ENCODE data around the gene SRSF4. TPM values are rescaled to one million over a fixed set of nuclear protein-coding genes. Genes with fewer than 3 reads are reported as not detected.

The SRSF4 gene
- polyA plus RNA-seq, 1 donor, result 149 TPM

GRCh38 chr1:29201595-29202051 lies 19.9 kb upstream of the SRSF4 start:
- no CpG with 5 or more reads among the region's 6 CpGs for WGBS (ENCODE audit: insufficient coverage, low lambda C conversion rate)
- H3K4me1 ChIP-seq (ENCODE audit: control insufficient read depth, insufficient read depth, low read length), result peaks cover 4% of the 10 kb centered on the region
- peaks cover 76% of the 10 kb centered on the region for H3K36me3 ChIP-seq (ENCODE audit: control insufficient read depth, insufficient read depth, low read length)
- H3K27me3 ChIP-seq (ENCODE audit: control insufficient read depth, insufficient read depth, low read length), result no peaks in the 10 kb centered on the region
- H3K9me3 ChIP-seq (ENCODE audit: control insufficient read depth, low read depth, low read length), result no peaks in the 10 kb centered on the region
- no peak for DNase-seq
- H3K4me3 ChIP-seq (ENCODE audit: low read length), result no peak overlapping the region
- H3K27ac ChIP-seq (ENCODE audit: low read length), result no peak overlapping the region

GRCh38 chr1:29200906-29201594 lies 19.4 kb upstream of the SRSF4 start:
- DNase-seq, result no peak
- H3K36me3 ChIP-seq (ENCODE audit: control insufficient read depth, insufficient read depth, low read length), result peaks cover 73% of the 10 kb centered on the region
- no peak overlapping the region for H3K4me3 ChIP-seq (ENCODE audit: low read length)
- WGBS (ENCODE audit: insufficient coverage, low lambda C conversion rate), result no CpG with 5 or more reads among the region's 5 CpGs
- H3K4me1 ChIP-seq (ENCODE audit: control insufficient read depth, insufficient read depth, low read length), result peaks cover 4% of the 10 kb centered on the region
- H3K27me3 ChIP-seq (ENCODE audit: control insufficient read depth, insufficient read depth, low read length), result no peaks in the 10 kb centered on the region
- no peak overlapping the region for H3K27ac ChIP-seq (ENCODE audit: low read length)
- H3K9me3 ChIP-seq (ENCODE audit: control insufficient read depth, low read depth, low read length), result no peaks in the 10 kb centered on the region

GRCh38 chr1:29197993-29198392 lies 16.3 kb upstream of the SRSF4 start:
- peaks cover 4% of the 10 kb centered on the region for H3K4me1 ChIP-seq (ENCODE audit: control insufficient read depth, insufficient read depth, low read length)
- no peak overlapping the region for H3K4me3 ChIP-seq (ENCODE audit: low read length)
- no peaks in the 10 kb centered on the region for H3K9me3 ChIP-seq (ENCODE audit: control insufficient read depth, low read depth, low read length)
- no peak for DNase-seq
- H3K27me3 ChIP-seq (ENCODE audit: control insufficient read depth, insufficient read depth, low read length), result no peaks in the 10 kb centered on the region
- H3K36me3 ChIP-seq (ENCODE audit: control insufficient read depth, insufficient read depth, low read length), result peaks cover 78% of the 10 kb centered on the region
- no peak overlapping the region for H3K27ac ChIP-seq (ENCODE audit: low read length)
- no CpG with 5 or more reads among the region's 12 CpGs for WGBS (ENCODE audit: insufficient coverage, low lambda C conversion rate)

GRCh38 chr1:29197590-29197924 lies 15.9 kb upstream of the SRSF4 start:
- DNase-seq, result peak; percentile 47 to 60
- Histone ChIP-seq H3K27me3 (ENCODE audit: control insufficient read depth, insufficient read depth, low read length) (no peaks in the 10 kb centered on the region), H3K4me1 (ENCODE audit: control insufficient read depth, insufficient read depth, low read length) (peaks cover 2% of the 10 kb centered on the region), H3K4me3 (ENCODE audit: low read length) (no peak overlapping the region), H3K27ac (ENCODE audit: low read length) (no peak overlapping the region), H3K36me3 (ENCODE audit: control insufficient read depth, insufficient read depth, low read length) (peaks cover 79% of the 10 kb centered on the region), H3K9me3 (ENCODE audit: control insufficient read depth, low read depth, low read length) (no peaks in the 10 kb centered on the region)
- no CpG with 5 or more reads among the region's 2 CpGs for WGBS (ENCODE audit: insufficient coverage, low lambda C conversion rate)

- WGBS (ENCODE audit: insufficient coverage, low lambda C conversion rate), result no CpG with 5 or more reads among the region's 7 CpGs
- H3K36me3 ChIP-seq (ENCODE audit: control insufficient read depth, insufficient read depth, low read length), result peaks cover 77% of the 10 kb centered on the region
These were observed 15.3 kb upstream of the SRSF4 start for GRCh38 chr1:29196863-29197589.

GRCh38 chr1:29195881-29196291 lies 14.2 kb upstream of the SRSF4 start:
- WGBS (ENCODE audit: insufficient coverage, low lambda C conversion rate), result no CpG with 5 or more reads among the region's 8 CpGs
- no peaks in the 10 kb centered on the region for H3K9me3 ChIP-seq (ENCODE audit: control insufficient read depth, low read depth, low read length)
- DNase-seq, result no peak
- H3K4me1 ChIP-seq (ENCODE audit: control insufficient read depth, insufficient read depth, low read length), result no peaks in the 10 kb centered on the region
- no peak overlapping the region for H3K27ac ChIP-seq (ENCODE audit: low read length)
- H3K4me3 ChIP-seq (ENCODE audit: low read length), result no peak overlapping the region
- H3K27me3 ChIP-seq (ENCODE audit: control insufficient read depth, insufficient read depth, low read length), result no peaks in the 10 kb centered on the region
- H3K36me3 ChIP-seq (ENCODE audit: control insufficient read depth, insufficient read depth, low read length), result peaks cover 66% of the 10 kb centered on the region

More at GRCh38 chr1:29196863-29197589, 15.3 kb upstream of the SRSF4 start:
- H3K27me3 ChIP-seq (ENCODE audit: control insufficient read depth, insufficient read depth, low read length), result no peaks in the 10 kb centered on the region
- no peaks in the 10 kb centered on the region for H3K4me1 ChIP-seq (ENCODE audit: control insufficient read depth, insufficient read depth, low read length)
- no peak overlapping the region for H3K27ac ChIP-seq (ENCODE audit: low read length)
- no peak overlapping the region for H3K4me3 ChIP-seq (ENCODE audit: low read length)
- no peak for DNase-seq
- no peaks in the 10 kb centered on the region for H3K9me3 ChIP-seq (ENCODE audit: control insufficient read depth, low read depth, low read length)

- H3K27me3 ChIP-seq (ENCODE audit: control insufficient read depth, insufficient read depth, low read length), result no peaks in the 10 kb centered on the region
- H3K27ac ChIP-seq (ENCODE audit: low read length), result no peak overlapping the region
- DNase-seq, result no peak
- peaks cover 51% of the 10 kb centered on the region for H3K36me3 ChIP-seq (ENCODE audit: control insufficient read depth, insufficient read depth, low read length)
- no peaks in the 10 kb centered on the region for H3K4me1 ChIP-seq (ENCODE audit: control insufficient read depth, insufficient read depth, low read length)
- WGBS (ENCODE audit: insufficient coverage, low lambda C conversion rate), result no CpG with 5 or more reads among the region's 8 CpGs
- H3K9me3 ChIP-seq (ENCODE audit: control insufficient read depth, low read depth, low read length), result no peaks in the 10 kb centered on the region
- H3K4me3 ChIP-seq (ENCODE audit: low read length), result no peak overlapping the region
These were observed 12.3 kb upstream of the SRSF4 start for GRCh38 chr1:29193879-29194455.

GRCh38 chr1:29190718-29191117 lies 9.0 kb upstream of the SRSF4 start:
- peaks cover 25% of the 10 kb centered on the region for H3K36me3 ChIP-seq (ENCODE audit: control insufficient read depth, insufficient read depth, low read length)
- H3K9me3 ChIP-seq (ENCODE audit: control insufficient read depth, low read depth, low read length), result no peaks in the 10 kb centered on the region
- no peaks in the 10 kb centered on the region for H3K27me3 ChIP-seq (ENCODE audit: control insufficient read depth, insufficient read depth, low read length)
- no peak overlapping the region for H3K27ac ChIP-seq (ENCODE audit: low read length)
- no peak overlapping the region for H3K4me3 ChIP-seq (ENCODE audit: low read length)
- H3K4me1 ChIP-seq (ENCODE audit: control insufficient read depth, insufficient read depth, low read length), result peaks cover 4% of the 10 kb centered on the region
- 100% methylated on average over 1 of the region's 6 CpGs for WGBS (ENCODE audit: insufficient coverage, low lambda C conversion rate)
- no peak for DNase-seq

GRCh38 chr1:29186707-29187106 lies 5.0 kb upstream of the SRSF4 start:
- Histone ChIP-seq H3K27ac (ENCODE audit: low read length) (peak overlapping the region; percentile 18), H3K9me3 (ENCODE audit: control insufficient read depth, low read depth, low read length) (no peaks in the 10 kb centered on the region), H3K36me3 (ENCODE audit: control insufficient read depth, insufficient read depth, low read length) (no peaks in the 10 kb centered on the region), H3K27me3 (ENCODE audit: control insufficient read depth, insufficient read depth, low read length) (no peaks in the 10 kb centered on the region), H3K4me3 (ENCODE audit: low read length) (no peak overlapping the region), H3K4me1 (ENCODE audit: control insufficient read depth, insufficient read depth, low read length) (peaks cover 9% of the 10 kb centered on the region)
- no CpG with 5 or more reads among the region's 1 CpG for WGBS (ENCODE audit: insufficient coverage, low lambda C conversion rate)
- DNase-seq, result no peak

- peak overlapping the region; percentile 49 for H3K27ac ChIP-seq (ENCODE audit: low read length)
- peak; percentile 24 to 51 for DNase-seq
- H3K27me3 ChIP-seq (ENCODE audit: control insufficient read depth, insufficient read depth, low read length), result no peaks in the 10 kb centered on the region
These were observed 4.6 kb upstream of the SRSF4 start for GRCh38 chr1:29186252-29186651.

More at GRCh38 chr1:29186252-29186651, 4.6 kb upstream of the SRSF4 start:
- no CpG with 5 or more reads among the region's 3 CpGs for WGBS (ENCODE audit: insufficient coverage, low lambda C conversion rate)
- no peaks in the 10 kb centered on the region for H3K36me3 ChIP-seq (ENCODE audit: control insufficient read depth, insufficient read depth, low read length)
- H3K9me3 ChIP-seq (ENCODE audit: control insufficient read depth, low read depth, low read length), result no peaks in the 10 kb centered on the region
- H3K4me1 ChIP-seq (ENCODE audit: control insufficient read depth, insufficient read depth, low read length), result peaks cover 9% of the 10 kb centered on the region
- no peak overlapping the region for H3K4me3 ChIP-seq (ENCODE audit: low read length)
